ENCODE measurements around the gene CXCL16.

The CXCL16 gene

GRCh38 chr17:4711661-4712181 is 28.0 kb downstream of the CXCL16 start:
- TF ChIP-seq CTCF (IDR thresholded peaks at IDR 0.05; ENCODE audit: low read depth, low read length): no peak
- no peaks in the 10 kb centered on the region for H3K27me3 ChIP-seq (ENCODE audit: insufficient read depth, low read depth, severe bottlenecking)
- peak overlapping the region; percentile 89 for H3K4me3 ChIP-seq (ENCODE audit: low read depth, low read length)
- H3K27ac ChIP-seq: no peak overlapping the region
- peaks cover 20% of the 10 kb centered on the region for H3K36me3 ChIP-seq
- no peak for DNase-seq
- peaks cover 3% of the 10 kb centered on the region for H3K9me3 ChIP-seq (ENCODE audit: severe bottlenecking)

- Histone ChIP-seq H3K36me3 (peaks cover 17% of the 10 kb centered on the region), H3K27ac (peak overlapping the region; percentile 85)
- DNase-seq: no peak
Measured at GRCh38 chr17:4710693-4711634, 28.8 kb downstream of the CXCL16 start.

GRCh38 chr17:4709794-4710692 is 29.7 kb downstream of the CXCL16 start, which contains the start of gene ARRB2:
Gene ARRB2 (plus strand): TSS chr17:4710632. CDS start chr17:4710722, 90 bp downstream.
- peak; percentile 99 for DNase-seq
- peak within 1 kb of the TSS; percentile 85 for H3K27ac ChIP-seq
- peak; percentile 81 for TF ChIP-seq CTCF (IDR thresholded peaks at IDR 0.05; ENCODE audit: low read depth, low read length)
- H3K27me3 ChIP-seq (ENCODE audit: insufficient read depth, low read depth, severe bottlenecking): no peaks in the 10 kb centered on the region
- H3K36me3 ChIP-seq: peaks cover 13% of the 10 kb centered on the region
- peak within 1 kb of the TSS; percentile 89 for H3K4me3 ChIP-seq (ENCODE audit: low read depth, low read length)
- H3K9me3 ChIP-seq (ENCODE audit: severe bottlenecking): peaks cover 3% of the 10 kb centered on the region

More at GRCh38 chr17:4710693-4711634, 28.8 kb downstream of the CXCL16 start:
- Histone ChIP-seq H3K9me3 (ENCODE audit: severe bottlenecking) (peaks cover 3% of the 10 kb centered on the region), H3K27me3 (ENCODE audit: insufficient read depth, low read depth, severe bottlenecking) (no peaks in the 10 kb centered on the region), H3K4me3 (ENCODE audit: low read depth, low read length) (peak overlapping the region; percentile 89)
- no peak for TF ChIP-seq CTCF (IDR thresholded peaks at IDR 0.05; ENCODE audit: low read depth, low read length)

- Histone ChIP-seq H3K36me3 (peaks cover 8% of the 10 kb centered on the region), H3K4me3 (ENCODE audit: low read depth, low read length) (no peak overlapping the region), H3K27me3 (ENCODE audit: insufficient read depth, low read depth, severe bottlenecking) (no peaks in the 10 kb centered on the region), H3K9me3 (ENCODE audit: severe bottlenecking) (peaks cover 3% of the 10 kb centered on the region), H3K27ac (no peak overlapping the region)
- no peak for TF ChIP-seq CTCF (IDR thresholded peaks at IDR 0.05; ENCODE audit: low read depth, low read length)
- peak; percentile 26 for DNase-seq
Measured at GRCh38 chr17:4708436-4708835, 31.3 kb downstream of the CXCL16 start.

- H3K9me3 ChIP-seq (ENCODE audit: severe bottlenecking): peaks cover 3% of the 10 kb centered on the region
- no peak overlapping the region for H3K4me3 ChIP-seq (ENCODE audit: low read depth, low read length)
- no peaks in the 10 kb centered on the region for H3K27me3 ChIP-seq (ENCODE audit: insufficient read depth, low read depth, severe bottlenecking)
- no peak for DNase-seq
- no peak overlapping the region for H3K27ac ChIP-seq
- TF ChIP-seq CTCF (IDR thresholded peaks at IDR 0.05; ENCODE audit: low read depth, low read length): no peak
- H3K36me3 ChIP-seq: peaks cover 18% of the 10 kb centered on the region; the same call in 1 of the 2 replicates
Measured at GRCh38 chr17:4706121-4706520, 33.6 kb downstream of the CXCL16 start.

All from WERI-Rb-1 (cell line).